NCI-H2107 (cell line): ENCODE measurements around the gene WDR93.

ENCODE experiments used
- DNase-seq: peaks from one replicate; lab custom pipeline; 2025; lab: John Stamatoyannopoulos, UW

The WDR93 gene

DNA sequence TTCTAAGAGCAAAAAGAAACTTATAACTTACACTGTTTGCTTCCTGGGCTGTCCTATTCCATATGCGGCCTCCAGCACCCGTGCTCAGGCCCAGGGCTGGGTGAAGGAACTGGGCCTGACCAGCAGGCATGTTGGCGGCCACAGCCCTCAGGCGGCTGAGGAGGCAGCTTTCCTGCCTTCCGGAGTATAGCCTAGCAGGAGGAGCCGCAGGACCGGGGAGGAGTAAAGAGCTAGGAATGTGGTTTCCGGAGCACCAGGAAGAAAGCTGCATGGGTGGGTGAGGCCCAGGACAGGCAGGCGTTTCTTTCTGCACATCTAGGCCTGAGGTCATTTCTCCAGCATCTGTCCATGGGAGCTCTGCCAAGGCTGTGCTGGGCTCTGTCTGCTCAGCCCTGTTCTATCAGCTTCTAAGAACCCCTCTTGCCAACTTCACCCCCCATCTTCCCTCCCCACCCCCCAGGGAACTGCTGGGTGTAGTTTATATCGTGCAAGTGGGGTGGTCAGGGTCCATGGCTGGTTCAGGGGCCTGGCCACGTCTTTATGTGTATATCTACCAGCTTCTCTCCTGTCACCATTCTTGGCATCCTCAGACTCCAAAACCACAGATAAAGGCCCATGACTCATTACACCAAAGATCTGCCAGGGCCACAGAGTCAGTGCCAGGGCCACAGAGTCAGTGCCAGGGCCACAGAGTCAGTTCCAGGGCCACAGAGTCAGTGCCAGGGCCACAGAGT is 27.6 kb upstream of the WDR93 start:
- no peak for DNase-seq

DNA sequence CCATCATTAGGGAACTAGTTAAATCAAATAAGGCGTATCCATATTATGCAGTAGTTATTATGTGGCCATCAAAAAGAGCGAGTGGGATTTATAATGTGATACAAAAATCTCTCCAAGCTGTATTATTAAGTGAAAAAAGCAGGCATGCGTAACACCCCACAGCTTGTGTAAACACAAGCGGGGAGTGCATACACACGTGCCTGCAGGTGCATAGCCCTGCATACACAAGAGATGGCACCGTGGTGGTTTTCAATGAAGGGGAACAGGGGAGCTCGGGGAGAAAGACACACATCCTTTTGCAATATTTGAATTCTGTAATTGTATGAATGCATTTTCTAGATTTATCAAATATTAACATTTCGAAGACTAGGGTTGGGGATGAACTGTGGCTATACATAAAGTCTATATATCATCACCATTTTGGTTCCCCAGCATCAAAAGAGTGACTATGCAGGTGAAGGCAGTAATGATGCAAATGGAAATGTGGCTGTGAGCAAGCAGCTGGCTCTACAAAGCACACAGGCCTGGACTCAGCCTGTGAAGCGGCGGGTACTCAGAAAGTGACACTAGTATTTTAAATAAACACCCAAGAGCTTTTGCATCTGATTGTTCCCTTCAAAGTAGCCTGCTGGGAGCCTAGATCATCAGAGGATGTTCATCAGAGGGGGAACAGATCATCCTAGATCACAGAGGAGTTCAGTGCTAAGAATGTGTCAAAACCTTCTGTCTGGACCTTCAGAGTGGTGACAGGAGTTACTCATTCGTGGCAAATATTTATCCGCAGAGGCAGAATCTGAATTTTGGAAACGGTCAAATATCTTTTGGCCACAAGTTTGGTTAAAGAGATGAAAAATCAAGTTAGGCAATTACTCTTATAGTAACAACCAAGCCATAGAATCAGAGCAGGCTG is 25.9 kb upstream of the WDR93 start:
- no peak for DNase-seq

DNA sequence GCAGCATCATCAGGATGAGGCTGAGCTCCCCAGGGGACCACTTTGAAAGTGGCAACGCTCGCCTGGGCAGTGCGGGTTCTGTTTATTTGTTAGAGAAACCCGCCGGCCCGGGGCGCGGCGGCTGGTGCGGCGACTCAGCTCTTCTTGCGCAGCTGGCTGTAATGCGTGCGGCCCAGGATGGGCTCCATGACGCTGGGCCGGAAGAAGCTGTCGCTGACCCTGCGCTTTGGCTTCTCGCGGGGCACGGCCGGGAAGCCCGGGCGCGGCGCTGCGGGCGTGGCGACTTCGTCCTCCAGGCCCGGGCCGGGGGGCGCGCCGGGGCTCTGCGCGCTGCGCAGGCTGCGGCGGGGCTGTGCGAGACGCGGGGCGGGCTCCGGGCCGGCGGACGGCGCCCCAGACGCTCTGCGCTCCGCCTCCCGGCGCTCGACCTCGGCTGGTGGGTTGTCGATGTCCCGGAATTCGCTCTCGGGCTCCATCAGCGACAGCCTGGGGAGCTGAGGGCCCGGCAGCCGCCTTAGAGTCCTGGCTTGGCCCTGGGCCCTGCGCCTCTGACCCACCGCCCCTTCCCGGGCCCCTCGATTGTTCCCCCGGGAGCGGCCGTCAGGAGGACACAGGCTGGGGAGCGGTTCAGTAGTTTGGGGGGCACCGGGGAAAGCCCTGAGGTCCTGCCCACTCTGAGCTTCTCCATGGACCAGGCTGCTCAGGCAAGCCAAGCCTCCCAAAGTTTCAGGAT is 25.0 kb upstream of the WDR93 start:
- no peak for DNase-seq

DNA sequence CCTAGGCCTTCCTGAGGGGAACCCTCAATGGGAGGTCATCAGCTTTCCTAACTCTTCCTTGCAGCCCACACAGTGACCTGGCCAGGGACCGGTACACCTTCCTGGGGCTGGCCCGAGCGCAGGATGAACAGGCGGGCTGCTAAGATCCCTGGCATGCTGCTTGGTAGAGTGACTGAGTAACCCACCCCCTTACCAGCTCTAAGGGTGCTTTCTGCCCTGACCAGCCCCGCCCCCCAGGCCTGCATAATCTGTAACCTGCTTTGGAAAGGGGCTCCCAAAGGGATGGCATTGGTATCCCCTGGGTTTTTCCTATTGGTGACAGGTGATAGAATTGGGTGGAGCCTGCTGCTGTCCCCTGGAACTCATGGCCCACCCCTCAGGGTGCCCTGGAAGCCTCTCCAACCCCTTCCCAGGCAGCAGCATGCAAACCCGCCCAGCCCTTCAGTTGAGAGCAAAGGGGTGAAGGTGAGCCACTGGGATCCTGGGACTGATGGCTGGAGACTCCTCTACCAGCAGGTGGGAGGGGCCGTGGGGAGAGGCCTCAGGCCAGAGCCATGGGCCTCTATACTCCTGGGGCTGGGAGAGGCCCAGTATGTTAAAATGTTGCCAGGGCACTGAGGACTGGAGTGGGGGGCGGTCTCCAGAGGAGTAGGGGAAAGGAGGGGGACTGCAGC is 24.3 kb upstream of the WDR93 start:
- DNase-seq, result no peak

DNA sequence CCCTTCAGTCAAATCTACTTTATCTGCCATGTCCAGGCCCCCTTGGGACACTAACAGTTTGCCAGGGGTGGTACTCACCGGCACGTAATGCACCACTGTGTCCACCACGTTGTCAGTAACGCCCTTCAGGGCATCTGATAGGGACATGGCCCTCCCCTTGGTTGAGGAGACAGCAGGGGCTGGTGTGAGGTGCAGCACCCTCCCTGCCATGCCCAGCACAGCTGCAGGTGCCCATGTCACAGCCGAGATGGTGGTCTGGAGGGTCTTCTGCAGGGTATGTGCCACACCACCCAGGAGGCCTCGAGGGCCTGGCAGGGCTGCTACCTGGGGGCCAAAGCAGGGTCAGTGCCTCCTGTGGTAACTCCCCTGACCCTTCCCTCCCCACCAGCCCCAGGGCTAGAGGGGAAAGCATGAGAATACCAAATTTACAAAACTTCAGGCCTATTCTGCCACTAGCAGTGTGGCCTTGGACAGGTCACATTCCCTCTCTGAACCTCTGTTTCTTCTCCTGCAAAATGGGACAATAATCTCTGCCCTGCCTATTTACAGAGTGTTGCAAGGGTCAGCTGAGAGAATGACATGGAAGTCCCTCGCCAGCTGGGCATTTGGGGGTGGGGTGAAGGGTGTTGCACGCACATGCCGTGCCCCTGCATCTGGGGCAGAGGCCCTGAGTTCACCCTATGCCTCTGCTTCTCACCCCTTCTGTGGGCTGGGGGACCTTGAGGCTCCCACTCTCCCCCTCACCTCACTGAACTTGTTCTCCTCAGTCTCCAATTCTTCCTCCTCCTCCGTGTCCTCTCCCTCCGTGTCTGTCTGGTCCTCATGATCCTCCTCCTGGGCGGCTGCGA is 23.5 kb upstream of the WDR93 start:
- DNase-seq, result no peak

DNA sequence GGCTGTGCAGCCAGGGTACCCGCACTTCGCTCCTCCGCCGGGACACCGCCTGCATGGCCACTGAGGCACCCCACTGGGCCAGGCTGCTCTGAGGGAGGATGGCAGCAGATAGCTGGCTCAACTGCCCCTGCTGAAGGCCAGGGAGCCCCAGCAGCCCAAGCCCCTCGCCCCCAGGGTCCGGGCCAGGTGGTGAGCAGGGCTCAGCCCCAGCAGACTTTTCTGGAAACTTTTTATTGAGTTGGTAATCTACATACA is 23.0 kb upstream of the WDR93 start:
- no peak for DNase-seq

DNA sequence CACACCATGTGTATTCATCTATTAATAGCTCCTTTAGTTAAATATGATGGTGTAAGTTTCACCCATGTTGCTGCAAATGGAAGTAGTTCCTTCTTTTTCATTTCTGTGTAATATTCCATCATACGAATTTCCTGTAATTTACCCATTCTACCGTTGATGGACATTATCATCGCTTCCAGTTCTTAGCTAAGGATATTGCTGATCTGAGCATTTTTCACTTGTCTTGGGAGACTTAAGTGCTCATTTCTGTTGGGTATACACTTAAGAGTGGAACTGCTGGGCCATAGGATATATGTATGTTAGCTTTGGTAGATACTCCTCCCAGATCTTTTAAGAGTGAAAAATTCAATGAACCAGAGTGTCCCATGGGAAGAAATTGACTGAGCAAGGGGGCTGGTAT is 22.4 kb upstream of the WDR93 start:
- no peak for DNase-seq

DNA sequence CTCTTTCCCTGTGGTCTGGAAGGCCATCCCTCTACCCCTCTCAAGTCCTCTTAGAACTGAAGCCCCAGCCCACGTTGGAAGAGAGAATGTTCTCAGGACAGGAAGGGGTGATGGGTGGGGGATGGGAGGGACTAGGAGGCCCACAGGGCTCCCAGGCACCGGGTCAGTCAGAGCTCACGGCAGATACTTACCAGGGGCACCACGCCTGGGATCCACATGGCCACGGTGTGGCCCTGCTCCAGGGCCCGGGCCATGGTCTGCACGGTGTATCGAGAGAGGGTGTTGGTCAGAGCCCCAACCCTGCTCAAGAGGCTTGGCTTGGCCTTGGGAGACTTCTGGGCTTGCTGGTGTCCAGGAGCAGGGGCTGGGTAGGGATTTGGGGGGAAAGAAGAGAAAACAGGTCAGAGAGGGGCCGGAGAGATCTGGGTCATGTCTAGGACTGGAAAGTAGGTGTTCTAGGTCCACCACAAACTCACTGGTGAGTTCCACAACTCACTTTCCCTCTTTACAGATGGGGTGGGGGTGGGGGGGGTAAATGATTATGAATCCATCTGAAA is 21.2 kb upstream of the WDR93 start:
- no peak for DNase-seq

DNA sequence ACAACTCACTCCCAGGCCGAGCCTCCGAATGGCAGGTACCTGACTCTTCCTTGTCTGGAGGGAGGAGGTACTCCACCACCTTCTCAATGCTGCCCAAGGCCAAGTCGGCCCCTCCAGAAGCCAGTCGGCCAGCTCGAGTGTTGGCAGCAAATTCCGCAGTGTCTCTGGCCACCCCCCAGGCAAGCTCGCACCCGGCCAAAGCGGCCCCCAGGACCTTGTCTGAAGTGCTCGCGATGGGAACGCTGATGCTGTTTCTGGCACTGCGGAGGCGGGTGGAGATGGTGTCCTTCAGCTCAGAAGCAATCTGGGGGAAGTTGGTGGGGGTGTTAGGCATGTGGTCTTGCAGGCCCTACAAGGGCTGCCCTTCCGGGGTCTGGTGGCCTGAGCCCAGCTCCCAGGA is 20.7 kb upstream of the WDR93 start:
- no peak for DNase-seq

DNA sequence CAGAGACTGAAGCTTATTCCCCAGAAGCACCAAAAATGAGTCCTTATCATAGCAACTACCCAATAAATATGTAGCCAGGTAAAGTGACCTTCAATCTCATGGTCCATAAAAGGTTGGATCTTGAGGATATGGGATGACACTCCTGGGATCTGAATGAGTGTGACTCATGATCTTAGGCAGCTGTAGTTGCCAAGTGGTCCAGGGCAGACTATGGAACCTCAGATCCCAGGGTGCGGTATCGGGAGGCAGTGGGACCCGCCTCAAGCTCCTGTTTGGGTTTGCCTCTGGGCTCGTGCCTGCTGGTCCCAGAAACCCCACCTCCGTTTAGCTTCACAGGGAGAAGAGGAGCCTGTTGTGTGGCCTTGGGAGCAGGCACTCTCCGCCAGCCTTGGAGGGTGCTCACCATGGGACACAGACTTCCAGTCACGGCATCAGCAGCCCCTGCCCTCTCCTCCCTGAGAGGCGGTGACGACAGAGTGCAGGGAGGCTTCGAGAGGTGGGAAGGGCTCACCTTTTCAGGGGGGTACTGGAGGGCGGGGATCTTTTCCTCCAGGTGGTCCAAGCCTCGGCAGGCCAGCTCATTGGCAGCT is 19.5 kb upstream of the WDR93 start:
- no peak for DNase-seq

DNA sequence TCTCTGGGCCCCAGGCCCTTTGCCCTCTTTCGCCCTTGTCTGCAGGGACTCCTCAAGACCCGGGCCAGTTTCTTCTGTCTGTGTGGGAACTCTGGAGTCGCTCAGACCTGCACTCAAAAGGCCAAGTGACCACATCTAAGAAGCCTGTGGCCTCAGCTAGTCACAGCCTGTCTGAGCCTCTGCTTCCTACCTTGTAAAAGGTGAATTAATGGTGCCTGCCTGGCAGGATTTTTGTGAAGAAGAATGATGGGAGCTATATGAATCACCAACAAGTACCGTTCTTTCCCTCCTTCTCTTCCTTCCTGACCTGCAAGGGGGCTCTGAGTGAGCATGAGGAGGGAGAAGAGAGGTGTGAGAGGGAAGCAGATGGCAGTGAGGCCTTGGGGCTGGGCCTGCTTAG is 18.9 kb upstream of the WDR93 start:
- DNase-seq, result no peak

DNA sequence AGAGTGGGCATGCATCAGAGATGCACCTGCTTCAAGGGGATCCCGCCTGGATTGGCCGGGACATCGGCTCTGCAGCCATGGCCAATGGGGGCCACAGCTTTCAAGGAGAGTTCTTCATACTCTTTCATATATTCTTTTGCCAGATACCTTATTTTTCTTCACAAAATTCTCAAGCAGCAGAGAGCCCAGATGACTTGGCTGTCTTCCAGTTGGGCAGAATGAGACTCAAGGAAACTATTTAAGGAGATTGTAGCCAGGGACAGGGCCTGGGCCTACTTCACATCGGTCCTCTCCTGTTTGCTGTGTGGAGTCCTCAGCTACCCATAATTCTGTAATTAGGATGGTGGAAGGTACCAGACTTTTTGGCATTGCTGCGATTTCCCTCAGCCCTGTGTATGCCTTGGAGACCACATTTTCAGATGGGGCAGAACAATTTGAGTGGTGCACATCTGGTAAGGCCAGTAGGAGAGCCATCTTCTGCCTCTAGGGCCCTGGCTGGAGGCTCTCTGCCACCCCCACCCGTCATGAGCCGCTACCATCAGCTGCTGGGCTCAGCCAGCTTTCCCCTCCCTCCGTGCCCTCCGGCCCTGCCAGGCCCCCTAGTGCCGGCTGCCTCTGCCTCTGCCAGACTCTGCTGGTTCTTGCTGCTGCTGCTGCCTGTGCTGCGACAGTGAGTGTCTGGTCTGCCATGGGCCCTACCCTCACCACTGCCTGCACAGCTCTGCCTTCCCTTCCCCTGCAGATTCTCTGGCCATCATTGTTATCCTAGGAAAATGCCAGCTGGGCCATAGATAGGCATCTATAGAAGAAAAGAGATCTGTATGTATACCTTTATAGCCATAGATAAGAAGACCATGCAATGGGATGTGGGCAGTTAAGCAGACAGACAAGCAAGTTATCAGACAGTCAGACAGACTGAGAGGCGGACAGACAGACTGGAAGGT is 18.1 kb upstream of the WDR93 start:
- DNase-seq, result no peak

DNA sequence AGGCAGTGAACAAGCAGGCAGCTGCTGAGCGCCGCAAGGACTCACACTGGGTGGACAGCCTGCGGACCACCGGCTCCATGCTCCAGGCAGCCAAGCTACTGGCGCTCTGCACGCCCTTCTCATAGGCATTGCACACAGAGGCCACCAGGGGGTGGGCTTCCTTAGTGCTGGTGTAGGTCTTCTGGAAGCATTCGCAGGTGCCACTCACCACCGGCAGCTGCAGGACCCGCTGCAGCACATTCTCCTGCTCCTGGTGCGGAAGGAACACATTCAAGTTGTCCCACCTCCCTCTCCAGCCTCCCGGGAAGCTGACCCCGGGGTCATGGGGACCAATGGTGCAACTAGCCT is 17.5 kb upstream of the WDR93 start:
- DNase-seq, result no peak

DNA sequence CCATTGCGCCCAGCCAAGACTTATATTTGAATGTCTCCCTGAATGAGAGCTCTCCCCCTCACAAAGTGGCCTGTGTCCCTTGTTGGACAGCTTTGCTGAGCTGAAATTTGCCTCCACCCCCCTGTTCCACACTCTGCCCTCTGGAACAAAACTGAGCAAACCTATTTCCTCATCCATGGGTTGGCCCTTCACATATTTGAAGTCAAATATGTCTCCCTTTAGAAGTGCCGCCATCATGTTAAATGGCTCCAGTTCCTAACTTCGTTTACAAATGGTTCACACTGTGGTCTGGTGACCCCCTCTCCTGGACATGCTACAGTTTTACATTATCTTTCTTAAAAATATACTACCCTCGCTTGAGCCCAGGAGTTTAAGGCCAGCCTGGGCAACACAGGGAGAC is 16.1 kb upstream of the WDR93 start:
- DNase-seq, result no peak

DNA sequence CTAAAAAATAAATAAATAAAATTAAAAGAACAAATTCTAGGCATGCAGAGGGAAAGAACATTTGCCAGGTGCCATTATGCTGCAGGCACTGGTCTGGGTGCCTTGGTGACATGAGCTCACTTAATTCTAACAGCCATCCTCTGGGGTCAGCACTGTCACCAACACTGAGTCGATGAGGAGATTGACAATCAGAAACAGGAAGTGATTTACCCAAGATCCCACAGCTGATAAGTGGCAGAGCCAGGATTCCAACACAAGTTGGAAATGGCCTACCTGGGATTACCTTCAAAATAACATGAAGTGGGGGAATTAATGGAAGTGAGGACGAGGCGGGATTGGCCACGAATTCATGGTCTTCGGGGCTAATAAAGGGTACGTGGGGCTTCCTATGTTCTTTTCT is 15.0 kb upstream of the WDR93 start:
- DNase-seq, result no peak

DNA sequence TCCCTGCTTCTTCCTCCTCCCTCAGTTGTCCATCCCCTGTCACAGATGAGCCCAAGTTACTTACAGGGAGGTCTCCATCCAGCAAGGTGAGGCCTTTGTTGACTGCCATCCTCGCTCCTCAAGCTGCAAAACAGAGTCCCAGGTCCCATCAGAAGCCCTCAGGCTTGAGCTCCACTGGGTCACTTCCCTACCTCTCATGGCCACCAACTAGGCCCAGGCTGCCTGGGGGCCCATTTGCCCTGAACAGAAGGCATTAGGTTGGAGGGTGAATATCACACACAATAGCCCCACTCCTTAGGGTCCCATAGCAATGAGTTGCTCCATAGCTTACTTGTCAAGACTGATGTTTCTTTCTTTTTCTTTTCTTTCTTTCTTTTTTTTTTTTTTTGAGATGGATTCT is 13.2 kb upstream of the WDR93 start:
- DNase-seq, result no peak

DNA sequence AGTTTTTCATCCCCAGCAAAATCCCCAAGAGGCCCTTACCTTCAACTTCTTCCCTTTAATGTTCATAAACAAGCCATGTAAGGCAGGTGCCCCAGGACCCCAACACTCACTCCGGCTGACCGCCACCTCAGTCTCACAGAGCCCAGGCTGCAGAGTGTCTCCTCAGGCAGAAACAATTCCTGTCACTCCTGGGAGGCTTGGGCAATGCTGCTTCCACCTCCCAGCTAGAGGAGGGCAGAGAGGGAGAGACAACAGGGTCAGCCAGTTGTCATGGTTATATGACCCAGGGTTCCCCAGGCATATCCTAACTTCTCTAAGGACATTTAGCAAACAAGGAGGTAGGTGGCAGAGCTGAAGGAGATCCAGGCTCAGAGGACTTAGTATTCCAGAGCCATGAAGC is 11.4 kb upstream of the WDR93 start, which contains the start of gene PLIN1:
Gene PLIN1 (minus strand): TSS at position 156 of the 400 bp plus-strand sequence. CDS start 1,878 bp downstream, outside the sequence.
- no peak for DNase-seq

DNA sequence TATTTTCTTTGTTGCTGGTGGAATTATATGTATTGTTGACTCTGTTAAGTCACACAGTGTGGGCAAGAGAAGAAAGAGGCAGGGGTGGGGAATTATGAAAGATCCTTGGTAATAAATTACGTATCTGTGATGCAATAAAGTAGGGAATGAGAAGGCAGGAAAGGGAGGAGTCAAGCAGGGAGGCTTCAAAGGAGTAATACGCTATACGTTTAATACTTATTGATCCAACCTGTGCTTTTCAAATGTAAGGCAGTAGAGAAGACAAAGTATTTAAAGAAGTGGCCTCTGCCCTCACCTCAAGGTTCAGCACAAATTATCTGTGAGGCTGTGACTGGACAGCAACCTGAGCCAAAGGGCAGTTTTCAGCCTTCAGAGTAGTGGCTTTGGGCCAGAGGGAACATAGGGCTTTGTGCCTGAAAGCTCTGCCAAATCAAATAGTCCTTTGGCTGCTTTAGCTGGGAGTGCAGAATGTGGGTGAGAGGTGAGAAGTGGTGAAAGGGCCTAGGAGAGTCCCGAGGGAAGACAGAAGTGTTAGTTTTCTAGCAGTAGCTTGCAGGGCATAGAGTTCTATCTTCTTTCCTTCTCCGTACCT is 10.2 kb upstream of the WDR93 start:
- no peak for DNase-seq

DNA sequence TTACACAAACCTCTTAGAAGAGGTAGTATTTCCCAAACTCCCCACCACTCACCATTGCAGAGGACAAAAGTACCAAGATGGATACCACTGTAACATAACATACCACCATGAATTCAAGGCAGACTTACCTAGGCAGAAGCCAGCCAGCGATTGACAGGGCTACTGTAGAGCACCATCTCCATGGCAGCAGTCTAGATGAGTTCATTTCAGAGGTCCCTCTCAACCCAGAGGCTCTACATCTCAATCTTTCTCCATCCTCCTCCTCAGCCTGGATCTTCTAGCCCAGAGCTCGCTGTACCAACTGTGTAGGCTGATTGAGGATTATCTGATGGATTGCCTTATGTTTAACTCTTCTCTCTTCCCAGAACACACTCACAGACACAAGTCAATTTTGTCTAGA is 9.5 kb upstream of the WDR93 start:
- no peak for DNase-seq
